Activated T-cell treated with anti-CD3 and anti-CD28 coated beads, Interleukin-2, amount 50 U/mL, for 4 hours (primary cell): Measurements from ENCODE around the gene TRIM32. TPM values are rescaled to one million over a fixed set of nuclear protein-coding genes. Genes with fewer than 3 reads are reported as not detected.
A peak's percentile ranks its signal among the peaks of the same experiment; 100 is the strongest.

Experiments
- ATAC-seq, 2 donors: fragments of 200-7000 bp; cut with Tn5 transposase; one replicate each; pipeline ENCODE4 v1.10.0; 2021
- DNase-seq: peaks from one replicate; pipeline ENCODE4 v3.0.0-alpha.2; 2020
- H3K27me3 Mint-ChIP-seq: one replicate; pipeline ENCODE4 v1.8.0; 2021; ENCODE audit warnings: low read depth, mixed read lengths
- H3K36me3 Mint-ChIP-seq: one replicate; pipeline ENCODE4 v1.8.0; 2022; ENCODE audit warnings: mixed read lengths; ENCODE audit not compliant: insufficient read depth
- H3K4me1 Mint-ChIP-seq: one replicate; pipeline ENCODE4 v1.8.0; 2021; ENCODE audit warnings: low read depth, mixed read lengths
- H3K4me3 Mint-ChIP-seq: one replicate; pipeline ENCODE4 v1.8.0; 2021; ENCODE audit warnings: mild to moderate bottlenecking, moderate library complexity, mixed read lengths
- H3K9me3 Mint-ChIP-seq: one replicate; pipeline ENCODE4 v1.8.0; 2021; ENCODE audit warnings: mixed read lengths
- total RNA-seq, 3 donors: library from RNA; stranded (reverse); gene quantifications; one replicate each; pipeline ENCODE4 v1.2.1, GENCODE V29; 2021

TRIM32 gene
- total RNA-seq, 3 donors from 2014 or later: 7.4 to 9.5 (median 9.0) TPM

- no peaks in the 10 kb centered on the region for H3K9me3 Mint-ChIP-seq
- peaks cover 21% of the 10 kb centered on the region for H3K27me3 Mint-ChIP-seq
- no peaks in the 10 kb centered on the region for H3K36me3 Mint-ChIP-seq
- ATAC-seq: no peak
- H3K4me3 Mint-ChIP-seq: no peak overlapping the region
- peak; percentile 25 for DNase-seq
- H3K4me1 Mint-ChIP-seq: peaks cover 3% of the 10 kb centered on the region
Measured at GRCh38 chr9:116737152-116737546, 50.0 kb downstream of the TRIM32 start.

GRCh38 chr9:116741086-116741740, 54.1 kb downstream of the TRIM32 start:
- ATAC-seq (no peak), DNase-seq (no peak)
- H3K27me3 Mint-ChIP-seq: peaks cover 7% of the 10 kb centered on the region
- H3K4me1 Mint-ChIP-seq: peaks cover 3% of the 10 kb centered on the region
- H3K4me3 Mint-ChIP-seq: no peak overlapping the region
- H3K36me3 Mint-ChIP-seq: no peaks in the 10 kb centered on the region
- H3K9me3 Mint-ChIP-seq: no peaks in the 10 kb centered on the region

- ATAC-seq (no peak), DNase-seq (no peak)
- Mint-ChIP-seq H3K4me1 (peaks cover 3% of the 10 kb centered on the region), H3K36me3 (no peaks in the 10 kb centered on the region), H3K4me3 (no peak overlapping the region), H3K27me3 (peaks cover 4% of the 10 kb centered on the region), H3K9me3 (no peaks in the 10 kb centered on the region)
Measured at GRCh38 chr9:116741742-116742141, 54.6 kb downstream of the TRIM32 start.

GRCh38 chr9:116749176-116749575, 62.1 kb downstream of the TRIM32 start:
- DNase-seq: no peak
- H3K27me3 Mint-ChIP-seq: peaks cover 9% of the 10 kb centered on the region
- ATAC-seq: no peak
- no peak overlapping the region for H3K4me3 Mint-ChIP-seq
- no peaks in the 10 kb centered on the region for H3K9me3 Mint-ChIP-seq
- H3K36me3 Mint-ChIP-seq: no peaks in the 10 kb centered on the region
- H3K4me1 Mint-ChIP-seq: no peaks in the 10 kb centered on the region

- no peaks in the 10 kb centered on the region for H3K4me1 Mint-ChIP-seq
- ATAC-seq (no peak), DNase-seq (no peak)
- H3K36me3 Mint-ChIP-seq: no peaks in the 10 kb centered on the region
- no peaks in the 10 kb centered on the region for H3K9me3 Mint-ChIP-seq
- H3K27me3 Mint-ChIP-seq: peaks cover 9% of the 10 kb centered on the region
- H3K4me3 Mint-ChIP-seq: no peak overlapping the region
Measured at GRCh38 chr9:116749772-116750171, 62.7 kb downstream of the TRIM32 start.

GRCh38 chr9:116750510-116750909, 63.4 kb downstream of the TRIM32 start:
- no peaks in the 10 kb centered on the region for H3K36me3 Mint-ChIP-seq
- peaks cover 2% of the 10 kb centered on the region for H3K9me3 Mint-ChIP-seq
- no peak overlapping the region for H3K4me3 Mint-ChIP-seq
- no peaks in the 10 kb centered on the region for H3K4me1 Mint-ChIP-seq
- peaks cover 9% of the 10 kb centered on the region for H3K27me3 Mint-ChIP-seq
- DNase-seq: no peak
- no peak for ATAC-seq
